GM21528 (cell line): ENCODE data around the gene ARID5B.
A peak's percentile ranks its signal among the peaks of the same experiment; 100 is the strongest.

ENCODE experiments used
- ATAC-seq: cut with Tn5 transposase; IDR thresholded peaks from one replicate; pipeline ENCODE4 v1.9.1; 2021; ENCODE audit warnings: mild to moderate bottlenecking, moderate library complexity; ENCODE audit not compliant: unreplicated experiment, low FRiP score

Gene ARID5B

GRCh38 chr10:62112300-62112699 lies 210.8 kb downstream of the ARID5B start:
- no peak for ATAC-seq

GRCh38 chr10:62112963-62113362 lies 211.5 kb downstream of the ARID5B start:
- ATAC-seq: no peak

GRCh38 chr10:62113680-62114079 lies 212.2 kb downstream of the ARID5B start:
- ATAC-seq: no peak

GRCh38 chr10:62115321-62115720 lies 213.8 kb downstream of the ARID5B start:
- no peak for ATAC-seq

GRCh38 chr10:62115842-62116241 lies 214.3 kb downstream of the ARID5B start:
- no peak for ATAC-seq

- ATAC-seq: no peak
Measured at GRCh38 chr10:62116896-62117295, 215.4 kb downstream of the ARID5B start.

GRCh38 chr10:62121187-62121530 lies 219.7 kb downstream of the ARID5B start:
- no peak for ATAC-seq

- ATAC-seq: no peak
Measured at GRCh38 chr10:62127975-62128374, 226.5 kb downstream of the ARID5B start.

- no peak for ATAC-seq
Measured at GRCh38 chr10:62130948-62131347, 229.4 kb downstream of the ARID5B start.

GRCh38 chr10:62131724-62132123 lies 230.2 kb downstream of the ARID5B start:
- no peak for ATAC-seq

GRCh38 chr10:62133618-62134017 lies 232.1 kb downstream of the ARID5B start:
- peak; percentile 96 for ATAC-seq

GRCh38 chr10:62136931-62137330 lies 235.4 kb downstream of the ARID5B start:
- ATAC-seq: no peak
